ENCODE results near the gene CFLAR. TPM values are rescaled to one million over a fixed set of nuclear protein-coding genes. Genes with fewer than 3 reads are reported as not detected.

The CFLAR gene
- total and polyA plus RNA-seq, 2 donors: 58.5 to 84.5 TPM

GRCh38 chr2:201196003-201196402 is 80.0 kb downstream of the CFLAR start:
- no peak for DNase-seq (ENCODE audit: low read depth in 6 of 9, low spot score in 9 of 9)

GRCh38 chr2:201196803-201197202 is 80.8 kb downstream of the CFLAR start:
- no peaks in the 10 kb centered on the region for H3K27me3 ChIP-seq (ENCODE audit: control insufficient read depth in 2 of 2, insufficient read depth in 1 of 2, low read length in 1 of 2)
- WGBS: 100% methylated on average over 1 of the region's 1 CpG
- no peak overlapping the region for H3K4me3 ChIP-seq (ENCODE audit: low read length in 2 of 2)
- no peaks in the 10 kb centered on the region for H3K9me3 ChIP-seq (ENCODE audit: control insufficient read depth in 2 of 2, insufficient read depth in 1 of 2, low read length in 1 of 2)
- H3K27ac ChIP-seq (ENCODE audit: low read depth in 1 of 2, low read length in 1 of 2): no peak overlapping the region
- H3K4me1 ChIP-seq (ENCODE audit: control insufficient read depth in 2 of 2, insufficient read depth in 2 of 2, low read length in 2 of 2): peaks cover 2 to 7% of the 10 kb centered on the region in 2 donors
- DNase-seq (ENCODE audit: low read depth in 6 of 9, low spot score in 9 of 9): no peak
- peaks cover 21 to 55% of the 10 kb centered on the region in 2 donors for H3K36me3 ChIP-seq (ENCODE audit: control insufficient read depth in 2 of 2, insufficient read depth in 2 of 2, low read length in 1 of 2)

More at GRCh38 chr2:201196003-201196402, 80.0 kb downstream of the CFLAR start:
- Histone ChIP-seq H3K9me3 (ENCODE audit: control insufficient read depth in 2 of 2, insufficient read depth in 1 of 2, low read length in 1 of 2) (no peaks in the 10 kb centered on the region), H3K36me3 (ENCODE audit: control insufficient read depth in 2 of 2, insufficient read depth in 2 of 2, low read length in 1 of 2) (peaks cover 19 to 48% of the 10 kb centered on the region in 2 donors), H3K4me3 (ENCODE audit: low read length in 2 of 2) (no peak overlapping the region), H3K27ac (ENCODE audit: low read depth in 1 of 2, low read length in 1 of 2) (no peak overlapping the region), H3K27me3 (ENCODE audit: control insufficient read depth in 2 of 2, insufficient read depth in 1 of 2, low read length in 1 of 2) (no peaks in the 10 kb centered on the region), H3K4me1 (ENCODE audit: control insufficient read depth in 2 of 2, insufficient read depth in 2 of 2, low read length in 2 of 2) (peaks cover 9 to 13% of the 10 kb centered on the region in 2 donors)
- 96% methylated on average over 3 of the region's 3 CpGs for WGBS

GRCh38 chr2:201197781-201198180 is 81.8 kb downstream of the CFLAR start:
- Histone ChIP-seq H3K36me3 (ENCODE audit: control insufficient read depth in 2 of 2, insufficient read depth in 2 of 2, low read length in 1 of 2) (peaks cover 27 to 60% of the 10 kb centered on the region in 2 donors), H3K27ac (ENCODE audit: low read depth in 1 of 2, low read length in 1 of 2) (no peak overlapping the region), H3K4me1 (ENCODE audit: control insufficient read depth in 2 of 2, insufficient read depth in 2 of 2, low read length in 2 of 2) (no peaks in the 10 kb centered on the region), H3K27me3 (ENCODE audit: control insufficient read depth in 2 of 2, insufficient read depth in 1 of 2, low read length in 1 of 2) (no peaks in the 10 kb centered on the region), H3K4me3 (ENCODE audit: low read length in 2 of 2) (no peak overlapping the region), H3K9me3 (ENCODE audit: control insufficient read depth in 2 of 2, insufficient read depth in 1 of 2, low read length in 1 of 2) (no peaks in the 10 kb centered on the region)
- DNase-seq (ENCODE audit: low read depth in 6 of 9, low spot score in 9 of 9): no peak
- WGBS: 81% methylated on average over 4 of the region's 4 CpGs

GRCh38 chr2:201199847-201200246 is 83.9 kb downstream of the CFLAR start:
- DNase-seq (ENCODE audit: low read depth in 6 of 9, low spot score in 9 of 9): no peak
- Histone ChIP-seq H3K4me3 (ENCODE audit: low read length in 2 of 2) (no peak overlapping the region), H3K27me3 (ENCODE audit: control insufficient read depth in 2 of 2, insufficient read depth in 1 of 2, low read length in 1 of 2) (no peaks in the 10 kb centered on the region), H3K36me3 (ENCODE audit: control insufficient read depth in 2 of 2, insufficient read depth in 2 of 2, low read length in 1 of 2) (peaks cover 24 to 59% of the 10 kb centered on the region in 2 donors), H3K9me3 (ENCODE audit: control insufficient read depth in 2 of 2, insufficient read depth in 1 of 2, low read length in 1 of 2) (no peaks in the 10 kb centered on the region), H3K27ac (ENCODE audit: low read depth in 1 of 2, low read length in 1 of 2) (no peak overlapping the region), H3K4me1 (ENCODE audit: control insufficient read depth in 2 of 2, insufficient read depth in 2 of 2, low read length in 2 of 2) (peaks cover 0 to 4% of the 10 kb centered on the region in 2 donors)
- 88% methylated on average over 5 of the region's 5 CpGs for WGBS

DNA sequence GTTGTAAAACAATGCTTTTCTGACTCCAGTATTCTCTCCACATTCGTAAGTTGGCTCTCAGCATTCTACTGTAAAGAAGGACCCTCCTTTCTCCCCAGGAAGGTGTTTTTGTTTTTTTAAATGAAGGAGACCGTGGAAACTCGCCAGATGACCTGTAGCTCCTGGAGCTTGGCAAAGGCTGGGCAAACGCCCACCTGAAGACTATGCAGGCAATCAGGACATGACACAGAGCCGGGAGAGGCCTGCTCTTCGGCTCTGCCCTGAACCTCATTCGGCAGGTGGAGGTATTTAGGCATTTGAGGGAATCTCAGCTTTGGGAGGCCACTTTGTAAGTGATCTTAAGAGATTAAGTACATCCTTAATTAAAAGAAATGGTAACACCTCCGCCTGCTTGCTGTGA is 84.4 kb downstream of the CFLAR start:
- Histone ChIP-seq H3K9me3 (ENCODE audit: control insufficient read depth in 2 of 2, insufficient read depth in 1 of 2, low read length in 1 of 2) (no peaks in the 10 kb centered on the region), H3K27me3 (ENCODE audit: control insufficient read depth in 2 of 2, insufficient read depth in 1 of 2, low read length in 1 of 2) (no peaks in the 10 kb centered on the region), H3K27ac (ENCODE audit: low read depth in 1 of 2, low read length in 1 of 2) (no peak overlapping the region), H3K4me1 (ENCODE audit: control insufficient read depth in 2 of 2, insufficient read depth in 2 of 2, low read length in 2 of 2) (peaks cover 0 to 4% of the 10 kb centered on the region in 2 donors), H3K4me3 (ENCODE audit: low read length in 2 of 2) (no peak overlapping the region), H3K36me3 (ENCODE audit: control insufficient read depth in 2 of 2, insufficient read depth in 2 of 2, low read length in 1 of 2) (peaks cover 24 to 56% of the 10 kb centered on the region in 2 donors)
- whole genome bisulfite sequencing: 94% methylated on average over 8 of the region's 8 CpGs
- DNase-seq (ENCODE audit: low read depth in 6 of 9, low spot score in 9 of 9): no peak

DNA sequence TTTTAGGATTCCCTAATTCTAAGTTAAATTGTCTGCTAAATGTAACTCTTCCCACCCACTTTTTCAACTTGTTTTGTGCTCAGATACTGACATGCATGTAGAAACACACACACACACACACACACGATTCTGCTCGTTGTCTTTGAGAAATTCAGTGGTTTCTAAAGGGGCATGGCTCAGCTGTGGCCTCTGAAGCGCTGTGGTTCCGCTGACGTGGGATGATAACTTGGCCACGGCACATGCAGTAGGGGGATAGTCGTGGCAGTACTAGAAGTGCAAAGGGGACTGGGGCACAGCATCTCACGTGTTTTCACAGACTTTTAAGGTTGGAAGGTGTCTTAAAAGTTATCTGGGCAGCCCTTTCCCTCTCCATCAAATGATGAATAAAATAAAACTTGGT is 85.4 kb downstream of the CFLAR start:
- H3K4me1 ChIP-seq (ENCODE audit: control insufficient read depth in 2 of 2, insufficient read depth in 2 of 2, low read length in 2 of 2): peaks cover 0 to 4% of the 10 kb centered on the region in 2 donors
- no peak overlapping the region for H3K27ac ChIP-seq (ENCODE audit: low read depth in 1 of 2, low read length in 1 of 2)
- no peaks in the 10 kb centered on the region for H3K9me3 ChIP-seq (ENCODE audit: control insufficient read depth in 2 of 2, insufficient read depth in 1 of 2, low read length in 1 of 2)
- 86% methylated on average over 8 of the region's 8 CpGs for whole genome bisulfite sequencing
- no peaks in the 10 kb centered on the region for H3K27me3 ChIP-seq (ENCODE audit: control insufficient read depth in 2 of 2, insufficient read depth in 1 of 2, low read length in 1 of 2)
- no peak overlapping the region for H3K4me3 ChIP-seq (ENCODE audit: low read length in 2 of 2)
- peaks cover 16 to 53% of the 10 kb centered on the region in 2 donors for H3K36me3 ChIP-seq (ENCODE audit: control insufficient read depth in 2 of 2, insufficient read depth in 2 of 2, low read length in 1 of 2)
- DNase-seq (ENCODE audit: low read depth in 6 of 9, low spot score in 9 of 9): no peak

GRCh38 chr2:201203916-201204654 is 88.1 kb downstream of the CFLAR start:
- no peaks in the 10 kb centered on the region for H3K27me3 ChIP-seq (ENCODE audit: control insufficient read depth in 2 of 2, insufficient read depth in 1 of 2, low read length in 1 of 2)
- no peak for DNase-seq (ENCODE audit: low read depth in 6 of 9, low spot score in 9 of 9)
- no peak overlapping the region for H3K27ac ChIP-seq (ENCODE audit: low read depth in 1 of 2, low read length in 1 of 2)
- peaks cover 0 to 4% of the 10 kb centered on the region in 2 donors for H3K4me1 ChIP-seq (ENCODE audit: control insufficient read depth in 2 of 2, insufficient read depth in 2 of 2, low read length in 2 of 2)
- H3K36me3 ChIP-seq (ENCODE audit: control insufficient read depth in 2 of 2, insufficient read depth in 2 of 2, low read length in 1 of 2): peaks cover 17 to 46% of the 10 kb centered on the region in 2 donors
- H3K4me3 ChIP-seq (ENCODE audit: low read length in 2 of 2): no peak overlapping the region
- no peaks in the 10 kb centered on the region for H3K9me3 ChIP-seq (ENCODE audit: control insufficient read depth in 2 of 2, insufficient read depth in 1 of 2, low read length in 1 of 2)
- WGBS: 96% methylated on average over 6 of the region's 6 CpGs

- H3K27me3 ChIP-seq (ENCODE audit: control insufficient read depth in 2 of 2, insufficient read depth in 1 of 2, low read length in 1 of 2): no peaks in the 10 kb centered on the region
- H3K9me3 ChIP-seq (ENCODE audit: control insufficient read depth in 2 of 2, insufficient read depth in 1 of 2, low read length in 1 of 2): no peaks in the 10 kb centered on the region
- no peak overlapping the region for H3K27ac ChIP-seq (ENCODE audit: low read depth in 1 of 2, low read length in 1 of 2)
- H3K36me3 ChIP-seq (ENCODE audit: control insufficient read depth in 2 of 2, insufficient read depth in 2 of 2, low read length in 1 of 2): peaks cover 23 to 53% of the 10 kb centered on the region in 2 donors
- no peak for DNase-seq (ENCODE audit: low read depth in 6 of 9, low spot score in 9 of 9)
- 97% methylated on average over 9 of the region's 9 CpGs for WGBS
- no peak overlapping the region for H3K4me3 ChIP-seq (ENCODE audit: low read length in 2 of 2)
- peaks cover 0 to 4% of the 10 kb centered on the region in 2 donors for H3K4me1 ChIP-seq (ENCODE audit: control insufficient read depth in 2 of 2, insufficient read depth in 2 of 2, low read length in 2 of 2)
Observed at GRCh38 chr2:201204655-201205514, 88.9 kb downstream of the CFLAR start.

GRCh38 chr2:201205515-201205849 is 89.5 kb downstream of the CFLAR start:
- 96% methylated on average over 3 of the region's 3 CpGs for WGBS
- Histone ChIP-seq H3K4me3 (ENCODE audit: low read length in 2 of 2) (no peak overlapping the region), H3K27me3 (ENCODE audit: control insufficient read depth in 2 of 2, insufficient read depth in 1 of 2, low read length in 1 of 2) (no peaks in the 10 kb centered on the region), H3K27ac (ENCODE audit: low read depth in 1 of 2, low read length in 1 of 2) (no peak overlapping the region), H3K36me3 (ENCODE audit: control insufficient read depth in 2 of 2, insufficient read depth in 2 of 2, low read length in 1 of 2) (peaks cover 23 to 54% of the 10 kb centered on the region in 2 donors), H3K9me3 (ENCODE audit: control insufficient read depth in 2 of 2, insufficient read depth in 1 of 2, low read length in 1 of 2) (no peaks in the 10 kb centered on the region), H3K4me1 (ENCODE audit: control insufficient read depth in 2 of 2, insufficient read depth in 2 of 2, low read length in 2 of 2) (peaks cover 0 to 4% of the 10 kb centered on the region in 2 donors)
- no peak for DNase-seq (ENCODE audit: low read depth in 6 of 9, low spot score in 9 of 9)

Data from thymus (tissue), 11 donors.